Mesenchymal stem cell (in vitro differentiated cells and primary cell): ENCODE data around the gene SNED1.

Source experiments
- DNase-seq: peaks from one replicate; pipeline ENCODE4 v3.0.0-alpha.2; 2013
- H2AFZ ChIP-seq: one replicate; pipeline ENCODE4 v1.6.1; 2013; ENCODE audit warnings: low read depth, mild to moderate bottlenecking, control low read depth, inconsistent platforms, low read length, moderate library complexity
- H2AK5ac ChIP-seq: 2 replicates; pipeline ENCODE4 v1.6.1; 2013; ENCODE audit warnings: low read length, moderate library complexity, mild to moderate bottlenecking, inconsistent platforms; ENCODE audit not compliant: severe bottlenecking
- H2BK120ac ChIP-seq: one replicate; pipeline ENCODE4 v1.6.1; 2013; ENCODE audit warnings: low read depth, mild to moderate bottlenecking, inconsistent platforms, low read length, moderate library complexity
- H2BK12ac ChIP-seq, 2 experiments: one replicate each; pipeline ENCODE4 v1.6.1; 2013; ENCODE audit warnings: inconsistent platforms in 2 of 2, low read length in 2 of 2, mild to moderate bottlenecking in 2 of 2, moderate library complexity in 2 of 2, control low read depth in 1 of 2
- H2BK15ac ChIP-seq: one replicate; pipeline ENCODE4 v1.6.1; 2013; ENCODE audit warnings: mild to moderate bottlenecking, low read depth, inconsistent platforms; ENCODE audit not compliant: poor library complexity, severe bottlenecking
- H2BK5ac ChIP-seq: 2 replicates; pipeline ENCODE4 v1.6.1; 2013; ENCODE audit warnings: low read depth, mild to moderate bottlenecking, low read length, control low read depth, inconsistent platforms; ENCODE audit not compliant: poor library complexity, severe bottlenecking
- H3K14ac ChIP-seq, 2 experiments: one replicate each; pipeline ENCODE4 v1.6.1; 2013; ENCODE audit warnings: inconsistent platforms in 2 of 2, low read length in 2 of 2, control low read depth in 1 of 2, mild to moderate bottlenecking in 1 of 2, moderate library complexity in 1 of 2
- H3K18ac ChIP-seq, 2 experiments: one replicate each; pipeline ENCODE4 v1.6.1; 2013; ENCODE audit warnings: inconsistent platforms in 2 of 2, low read length in 2 of 2, control low read depth in 1 of 2, low read depth in 1 of 2, mild to moderate bottlenecking in 1 of 2
- H3K23ac ChIP-seq, 2 experiments: one replicate each; pipeline ENCODE4 v1.6.1; 2013; ENCODE audit warnings: inconsistent platforms in 2 of 2, low read length in 2 of 2, mild to moderate bottlenecking in 2 of 2, moderate library complexity in 2 of 2, control low read depth in 1 of 2
- H3K27ac ChIP-seq: 2 replicates; pipeline ENCODE4 v1.5.1; 2013; ENCODE audit warnings: mild to moderate bottlenecking, moderate library complexity, low read length, control low read depth, inconsistent platforms; ENCODE audit not compliant: poor library complexity, severe bottlenecking
- H3K27me3 ChIP-seq, 2 experiments: 2 replicates each; pipeline versions ENCODE4 v1.6.1 to v1.7.0; 2013; ENCODE audit warnings: low read length in 2 of 2, mild to moderate bottlenecking in 2 of 2, moderate library complexity in 2 of 2, control low read depth in 1 of 2, inconsistent platforms in 1 of 2; ENCODE audit not compliant: control insufficient read depth in 1 of 2, insufficient read depth in 1 of 2
- H3K36me3 ChIP-seq, 2 experiments: 2 replicates each; pipeline versions ENCODE4 v1.6.1 to v1.7.0; 2013; ENCODE audit warnings: low read length in 2 of 2, control low read depth in 1 of 2, inconsistent platforms in 1 of 2, low read depth in 1 of 2, mild to moderate bottlenecking in 1 of 2; ENCODE audit not compliant: insufficient read depth in 2 of 2, control insufficient read depth in 1 of 2
- H3K4ac ChIP-seq, 2 experiments: one replicate each; pipeline ENCODE4 v1.6.1; 2013; ENCODE audit warnings: inconsistent platforms in 2 of 2, low read length in 2 of 2, mild to moderate bottlenecking in 2 of 2, moderate library complexity in 2 of 2, control low read depth in 1 of 2, low read depth in 1 of 2
- H3K4me1 ChIP-seq: 2 replicates; pipeline ENCODE4 v1.6.1; 2013; ENCODE audit warnings: low read depth, low read length, control low read depth; ENCODE audit not compliant: control insufficient read depth, insufficient read depth
- H3K4me2 ChIP-seq: 2 replicates; pipeline ENCODE4 v1.6.1; 2013; ENCODE audit warnings: low read length, mild to moderate bottlenecking, inconsistent platforms; ENCODE audit not compliant: poor library complexity, severe bottlenecking
- H3K4me3 ChIP-seq, 2 experiments: 2 replicates each; pipeline versions ENCODE4 v1.5.1 to v1.7.0; 2013; ENCODE audit warnings: low read length in 2 of 2, mild to moderate bottlenecking in 2 of 2, control low read depth in 1 of 2, low read depth in 1 of 2; ENCODE audit not compliant: insufficient read depth in 1 of 2
- H3K79me1 ChIP-seq: replicated peaks from 2 replicates; pipeline ENCODE4 v1.6.1; 2013; ENCODE audit warnings: mild to moderate bottlenecking, control low read depth, low read length, inconsistent platforms; ENCODE audit not compliant: poor library complexity, severe bottlenecking
- H3K9ac ChIP-seq: 2 replicates; pipeline ENCODE4 v1.7.0; 2013; ENCODE audit warnings: mild to moderate bottlenecking, low read length, moderate library complexity
- H3K9me3 ChIP-seq: 2 replicates; pipeline ENCODE4 v1.7.0; 2013; ENCODE audit warnings: mild to moderate bottlenecking, low read length; ENCODE audit not compliant: control insufficient read depth
- H4K8ac ChIP-seq: one replicate; pipeline ENCODE4 v1.6.1; 2013; ENCODE audit warnings: inconsistent platforms, mild to moderate bottlenecking, low read length, moderate library complexity
- H4K91ac ChIP-seq: one replicate; pipeline ENCODE4 v1.6.1; 2013; ENCODE audit warnings: mild to moderate bottlenecking, low read length, inconsistent platforms
- WGBS: methylation state at CpG from one replicate; pipeline ENCODE4 v1.1.7; 2013; ENCODE audit warnings: mixed read lengths; 5-methylcytosine and 5-hydroxymethylcytosine counted together

SNED1 gene

GRCh38 chr2:241053576-241054251, 55.3 kb downstream of the SNED1 start:
- Histone ChIP-seq H2BK12ac (no peak overlapping the region), H3K14ac (no peak overlapping the region), H3K27ac (no peak overlapping the region), H3K4me2 (no peak overlapping the region), H3K23ac (no peak overlapping the region), H3K36me3 (peaks cover 0 to 93% of the 10 kb centered on the region in 2 experiments), H3K18ac (no peak overlapping the region), H3K27me3 (peaks cover 0 to 13% of the 10 kb centered on the region in 2 experiments), H3K79me1 (no peaks in the 10 kb centered on the region), H3K4me1 (peaks cover 2% of the 10 kb centered on the region), H2BK120ac (no peak overlapping the region), H2BK5ac (no peak overlapping the region), H4K91ac (no peak overlapping the region), H2AK5ac (no peak overlapping the region), H2AFZ (no peak overlapping the region), H3K4me3 (no peak overlapping the region), H2BK15ac (no peak overlapping the region), H3K9me3 (no peaks in the 10 kb centered on the region), H3K4ac (no peak overlapping the region), H4K8ac (no peak overlapping the region), H3K9ac (no peak overlapping the region)
- no peak for DNase-seq
- WGBS: 91% methylated on average over 8 of the region's 8 CpGs

- no peak overlapping the region for H3K4me2 ChIP-seq
- H3K79me1 ChIP-seq: no peaks in the 10 kb centered on the region
- peaks cover 0 to 28% of the 10 kb centered on the region in 2 experiments for H3K27me3 ChIP-seq
- no peak overlapping the region for H2BK15ac ChIP-seq
- H3K14ac ChIP-seq: no peak overlapping the region
- no peak overlapping the region for H4K91ac ChIP-seq
- no peak overlapping the region for H2BK5ac ChIP-seq
- no peak overlapping the region for H4K8ac ChIP-seq
- peaks cover 0 to 85% of the 10 kb centered on the region in 2 experiments for H3K36me3 ChIP-seq
- no peaks in the 10 kb centered on the region for H3K9me3 ChIP-seq
- no peak overlapping the region for H3K23ac ChIP-seq
- H3K18ac ChIP-seq: no peak overlapping the region
- no peak overlapping the region for H2AFZ ChIP-seq
- no peak overlapping the region for H2BK12ac ChIP-seq
- H3K27ac ChIP-seq: no peak overlapping the region
- H3K9ac ChIP-seq: no peak overlapping the region
- H2AK5ac ChIP-seq: no peak overlapping the region
- H3K4ac ChIP-seq: no peak overlapping the region
- H3K4me1 ChIP-seq: peaks cover 8% of the 10 kb centered on the region
- no peak overlapping the region for H3K4me3 ChIP-seq
- WGBS: 90% methylated on average over 6 of the region's 6 CpGs
- DNase-seq: peak; percentile 30
- no peak overlapping the region for H2BK120ac ChIP-seq
Observed at GRCh38 chr2:241061275-241061674, 62.9 kb downstream of the SNED1 start.

- Histone ChIP-seq H3K4me3 (no peak overlapping the region), H2BK12ac (no peak overlapping the region), H2BK120ac (no peak overlapping the region), H4K8ac (no peak overlapping the region), H3K14ac (no peak overlapping the region), H3K79me1 (no peaks in the 10 kb centered on the region), H3K9ac (no peak overlapping the region), H3K4ac (no peak overlapping the region), H3K23ac (no peak overlapping the region), H2BK15ac (no peak overlapping the region), H3K36me3 (peaks cover 0 to 90% of the 10 kb centered on the region in 2 experiments), H2AFZ (no peak overlapping the region), H2BK5ac (no peak overlapping the region), H3K9me3 (no peaks in the 10 kb centered on the region), H3K27ac (no peak overlapping the region), H3K4me1 (peaks cover 8% of the 10 kb centered on the region), H3K27me3 (peaks cover 0 to 29% of the 10 kb centered on the region in 2 experiments), H4K91ac (no peak overlapping the region), H3K4me2 (no peak overlapping the region), H3K18ac (no peak overlapping the region), H2AK5ac (no peak overlapping the region)
- 76% methylated on average over 15 of the region's 15 CpGs for WGBS
- DNase-seq: no peak
Observed at GRCh38 chr2:241062389-241063092, 64.1 kb downstream of the SNED1 start.

GRCh38 chr2:241063093-241063551, 64.7 kb downstream of the SNED1 start:
- no peak overlapping the region for H3K4me3 ChIP-seq
- H4K91ac ChIP-seq: no peak overlapping the region
- no peak overlapping the region for H3K23ac ChIP-seq
- no peak overlapping the region for H3K9ac ChIP-seq
- WGBS: 71% methylated on average over 13 of the region's 13 CpGs
- H2BK5ac ChIP-seq: no peak overlapping the region
- no peak overlapping the region for H3K4me2 ChIP-seq
- no peak for DNase-seq
- H3K36me3 ChIP-seq: peaks cover 0 to 90% of the 10 kb centered on the region in 2 experiments
- H3K79me1 ChIP-seq: no peaks in the 10 kb centered on the region
- H3K4ac ChIP-seq: no peak overlapping the region
- no peak overlapping the region for H2BK15ac ChIP-seq
- H2BK12ac ChIP-seq: no peak overlapping the region
- H3K18ac ChIP-seq: no peak overlapping the region
- peaks cover 8% of the 10 kb centered on the region for H3K4me1 ChIP-seq
- no peak overlapping the region for H3K27ac ChIP-seq
- H4K8ac ChIP-seq: no peak overlapping the region
- H3K14ac ChIP-seq: no peak overlapping the region
- no peaks in the 10 kb centered on the region for H3K9me3 ChIP-seq
- no peak overlapping the region for H2AFZ ChIP-seq
- no peak overlapping the region for H2AK5ac ChIP-seq
- H2BK120ac ChIP-seq: no peak overlapping the region
- H3K27me3 ChIP-seq: peaks cover 0 to 31% of the 10 kb centered on the region in 2 experiments
